HG03175 (cell line): ENCODE measurements around the gene PRR35.

Source experiments
- ATAC-seq: cut with Tn5 transposase; IDR thresholded peaks from one replicate; pipeline ENCODE4 v1.9.1; 2021; ENCODE audit warnings: mild to moderate bottlenecking, moderate library complexity; ENCODE audit not compliant: unreplicated experiment

Gene PRR35

DNA sequence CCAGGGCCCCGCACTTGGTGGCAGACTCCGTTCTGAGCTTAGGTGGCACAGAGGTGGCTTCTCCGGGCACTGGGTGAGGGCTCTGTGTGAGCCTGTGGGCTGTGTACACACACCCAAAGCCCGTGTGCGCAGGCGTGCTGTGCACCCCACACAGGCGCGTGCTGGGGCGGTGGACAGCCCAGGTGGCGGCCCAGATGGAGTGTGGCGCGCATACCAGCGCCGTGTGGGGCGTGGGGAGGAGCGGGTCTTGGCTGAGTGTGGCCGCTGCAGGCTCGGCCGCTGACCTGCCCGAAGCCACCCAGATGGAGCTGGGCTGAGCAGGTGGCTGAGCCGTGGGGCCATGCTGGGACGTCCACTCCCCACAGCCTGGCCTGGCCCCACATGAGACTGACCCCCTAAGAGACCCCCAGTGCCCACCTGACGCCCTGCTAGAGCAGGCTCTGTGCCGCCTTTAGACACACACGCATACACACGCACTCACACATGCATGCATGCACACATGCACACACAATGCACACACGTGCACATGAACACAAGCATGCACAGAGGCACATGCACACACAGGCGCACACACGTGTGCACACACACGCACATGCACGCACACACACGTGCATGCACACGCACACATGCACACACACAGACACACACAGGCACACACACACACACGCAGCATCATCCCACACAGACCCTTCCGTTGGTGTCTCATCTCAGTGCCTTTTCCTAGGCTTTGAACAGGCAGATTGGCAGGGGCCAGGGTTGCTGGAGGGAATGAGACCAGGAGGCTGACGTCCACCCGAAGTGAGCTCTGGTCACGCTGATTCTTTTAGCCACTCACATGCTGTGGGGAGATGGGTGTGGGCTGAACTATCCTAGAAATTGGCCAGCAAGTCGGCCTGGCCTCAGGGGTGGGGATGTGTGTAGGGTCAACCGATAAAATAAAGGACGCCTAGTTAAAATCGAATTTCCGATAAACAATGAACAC lies 2.1 kb downstream of the PRR35 start:
- no peak for ATAC-seq

- ATAC-seq = no peak
Measured at GRCh38 chr16:563072-563644, 3.0 kb downstream of the PRR35 start.

DNA sequence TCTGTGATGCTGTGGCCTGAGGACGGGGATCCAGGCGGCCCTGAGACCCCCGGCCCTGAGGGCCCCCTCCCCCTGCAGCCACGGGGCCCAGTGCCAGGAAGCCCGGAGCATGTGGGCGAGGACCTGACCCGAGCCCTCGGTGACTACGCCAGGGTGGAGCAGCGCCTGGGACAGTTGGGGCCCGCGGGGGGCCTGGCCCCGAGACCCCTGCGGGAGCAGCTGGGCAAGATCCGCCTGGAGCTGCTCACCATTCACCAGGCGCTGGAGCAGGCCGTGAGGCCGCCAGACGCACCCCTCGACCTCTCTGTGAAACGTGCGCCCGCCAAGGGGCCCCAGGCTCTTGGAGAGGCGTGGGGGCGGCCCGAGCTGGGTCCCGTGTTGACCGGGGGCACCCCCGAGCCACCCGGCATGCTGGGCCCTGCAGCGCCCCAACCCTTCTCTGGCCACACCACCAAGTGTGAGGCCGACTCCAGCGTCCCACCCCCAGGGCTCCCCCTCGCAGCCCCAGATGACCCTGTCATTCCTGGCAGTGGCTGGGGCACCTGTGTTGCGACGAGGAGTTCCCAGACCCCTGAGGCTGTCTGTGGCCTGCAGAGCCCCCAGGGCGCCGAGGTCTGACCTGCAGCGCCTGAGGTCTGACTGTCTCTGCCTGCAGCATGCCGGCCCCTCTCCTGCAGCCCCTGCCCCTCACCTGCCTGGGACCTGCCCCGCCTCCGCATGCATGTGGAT lies 4.7 kb downstream of the PRR35 start:
- no peak for ATAC-seq

DNA sequence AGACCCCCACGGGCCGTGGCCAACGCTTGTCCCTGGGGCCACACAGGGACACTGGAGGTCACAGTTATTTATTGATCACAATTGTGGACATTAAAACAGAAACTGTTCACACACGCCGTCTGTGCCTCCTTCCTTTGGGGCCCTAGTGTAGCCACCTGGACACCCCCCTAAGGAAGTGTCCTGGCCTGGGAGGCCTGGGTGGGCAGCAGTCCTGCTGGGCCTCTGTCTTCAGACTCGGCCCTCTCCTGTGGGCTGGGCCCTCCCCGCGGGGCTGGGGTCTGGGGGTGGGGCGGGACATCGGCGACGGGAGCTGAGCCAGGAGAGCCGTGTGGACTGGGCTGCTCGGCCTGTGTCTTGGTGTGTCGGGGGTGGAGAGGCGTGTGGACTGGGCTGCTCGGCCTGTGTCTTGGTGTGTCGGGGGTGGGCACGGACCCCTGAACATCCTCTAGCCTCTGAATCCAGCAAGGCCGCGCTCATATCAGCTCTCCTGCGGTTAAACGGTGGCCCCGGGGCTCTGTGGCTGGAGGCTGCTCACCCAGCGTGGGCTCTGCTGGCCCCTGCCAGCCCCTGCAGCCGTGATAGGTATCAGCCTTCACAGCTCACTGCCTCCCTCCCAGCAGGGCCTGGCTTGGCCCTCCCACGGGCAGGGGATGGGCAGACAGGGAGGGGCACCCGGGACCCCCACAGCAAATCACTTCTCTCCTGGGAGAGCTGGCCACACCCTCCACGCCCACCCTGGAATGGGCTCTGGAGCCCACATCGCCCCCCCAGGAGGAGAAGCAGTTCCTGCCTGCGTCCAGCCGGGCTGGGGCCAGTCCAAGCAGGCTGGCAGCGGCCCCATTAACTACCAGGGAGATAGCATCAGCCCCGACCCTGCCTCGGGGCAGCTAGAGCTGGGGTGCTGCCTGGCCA lies 5.5 kb downstream of the PRR35 start:
- ATAC-seq = no peak

DNA sequence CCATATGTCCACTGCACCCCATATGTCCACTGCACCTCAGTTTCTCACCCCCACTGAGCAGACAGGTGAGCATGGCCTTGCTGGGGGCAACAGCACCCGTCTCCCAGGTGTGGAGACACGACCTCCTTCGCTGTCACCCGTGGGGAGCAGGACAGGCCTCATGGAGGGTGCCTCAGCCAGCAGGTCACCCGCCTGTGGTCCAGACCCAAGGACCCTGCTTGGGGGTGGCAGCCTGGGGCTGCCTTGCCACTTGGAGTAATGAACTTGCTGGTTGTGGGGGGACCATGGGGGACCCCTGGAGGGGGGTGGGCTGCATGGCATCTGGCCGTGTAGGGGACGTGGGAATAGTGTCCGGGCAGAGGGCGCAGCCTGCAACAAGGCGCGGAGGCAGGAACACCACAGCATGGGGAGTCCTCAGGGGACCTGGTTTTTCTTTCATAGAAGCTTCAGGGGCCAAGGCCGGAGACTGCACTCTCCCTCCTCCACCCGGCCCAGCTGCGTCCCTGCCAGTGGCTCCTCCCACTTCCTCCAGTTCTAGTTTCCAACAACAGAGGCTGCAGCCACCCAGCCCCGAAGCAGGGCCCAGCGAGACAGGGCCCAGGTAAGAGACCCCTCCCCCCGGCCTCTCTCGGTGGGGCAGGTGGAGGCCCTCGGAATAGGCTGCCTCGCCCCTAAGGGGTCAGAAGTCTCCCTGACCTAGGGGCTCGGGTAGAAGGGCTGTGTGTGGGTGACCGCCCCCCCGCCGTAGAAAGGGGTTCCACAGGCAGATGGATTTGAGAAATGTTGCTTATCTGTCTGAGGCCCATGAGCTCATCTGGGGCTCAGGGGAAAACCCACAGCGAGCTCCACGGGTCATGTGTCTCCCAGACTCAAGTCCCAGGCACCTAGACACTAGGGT lies 6.5 kb downstream of the PRR35 start, which contains the start of gene NHLRC4:
Gene NHLRC4 (plus strand): TSS at position 531 of the 898 bp plus-strand sequence. CDS start 1,043 bp downstream, outside the sequence.
- peak; percentile 66 for ATAC-seq

GRCh38 chr16:567373-568256 lies 7.4 kb downstream of the PRR35 start:
- ATAC-seq = no peak

- no peak for ATAC-seq
Measured at GRCh38 chr16:568401-569258, 8.4 kb downstream of the PRR35 start.

DNA sequence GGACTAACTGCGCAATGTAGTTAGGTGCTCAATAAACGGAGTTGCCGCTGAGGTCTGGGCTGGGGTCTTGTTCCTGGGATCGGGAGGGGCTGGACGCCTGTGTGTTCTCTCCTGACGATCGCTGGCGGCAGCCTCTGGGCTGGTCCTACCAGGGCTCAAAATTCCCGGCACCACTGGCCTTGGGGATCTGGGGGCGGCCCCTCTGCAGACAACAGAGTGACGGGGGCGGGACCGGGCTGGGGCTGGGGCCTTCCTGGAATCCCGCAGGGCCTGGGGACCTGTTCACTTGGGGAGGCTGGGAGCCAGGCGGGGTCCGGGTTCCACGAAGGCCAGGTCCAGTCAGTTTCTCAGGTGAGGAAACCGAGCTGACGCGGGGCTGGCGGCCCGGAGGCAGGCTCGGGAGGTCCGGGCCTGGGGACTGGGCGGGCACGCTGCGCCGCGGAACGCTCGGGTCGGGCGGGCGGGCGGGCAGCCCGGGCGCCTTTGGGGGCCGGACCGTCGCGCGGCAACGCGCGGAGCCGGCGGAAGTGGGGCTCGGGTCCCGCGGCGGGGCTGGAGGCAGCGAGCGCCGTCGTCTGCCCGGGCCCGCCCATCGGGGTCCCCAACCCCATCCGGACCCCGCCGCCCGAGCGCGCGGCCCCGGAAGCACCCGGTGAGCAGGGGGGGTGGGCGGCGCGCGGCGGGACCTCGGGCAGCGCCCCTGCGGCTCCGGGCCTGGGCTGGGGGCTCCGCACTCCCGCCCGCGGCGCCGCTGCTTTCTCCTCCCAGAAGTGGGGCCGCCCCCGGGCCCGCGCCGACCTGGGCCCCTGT lies 9.5 kb downstream of the PRR35 start, which contains the start of gene PIGQ:
Gene PIGQ (plus strand): TSS at position 524 of the 810 bp plus-strand sequence. CDS start 4,107 bp downstream, outside the sequence.
- ATAC-seq = peak; percentile 44

DNA sequence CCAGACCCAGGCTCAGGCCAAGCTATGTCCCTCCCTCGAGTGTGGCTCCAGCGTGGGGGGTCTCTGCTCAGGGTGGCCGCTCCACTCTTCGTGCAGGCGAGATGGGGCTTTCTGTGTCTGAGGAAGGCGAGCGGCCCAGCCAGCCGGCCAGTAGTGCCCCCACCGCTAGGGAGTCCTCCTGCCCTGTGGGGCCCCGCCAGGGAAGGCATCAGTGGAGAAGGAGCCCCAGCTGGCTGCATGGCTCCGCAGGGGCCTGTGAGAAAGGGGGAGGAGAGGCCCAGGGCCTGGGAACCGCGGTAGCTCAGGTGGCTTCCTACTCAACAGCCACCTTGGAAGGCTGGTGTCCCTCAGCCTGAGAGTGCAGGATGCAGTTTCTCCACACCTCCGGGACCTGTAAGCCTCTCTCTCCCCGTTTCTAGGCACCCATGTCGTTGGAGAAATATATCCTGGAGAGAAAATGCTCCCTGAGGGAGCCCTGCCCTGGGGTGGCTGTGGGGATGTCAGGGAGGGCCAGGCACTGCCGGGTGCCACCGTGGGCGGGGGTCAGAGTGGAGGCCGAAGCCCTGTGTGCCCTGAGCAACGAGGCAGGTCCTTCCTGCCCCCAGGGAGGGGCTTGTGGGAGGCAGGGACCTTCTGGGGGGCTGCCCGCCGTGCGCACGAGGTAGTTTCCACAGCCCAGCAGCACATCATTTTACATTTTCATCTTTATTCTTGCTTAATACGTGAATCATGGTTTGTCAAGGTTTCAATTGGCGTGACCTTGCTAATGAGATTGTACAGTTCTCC lies 12.9 kb downstream of the PRR35 start:
- ATAC-seq = no peak

DNA sequence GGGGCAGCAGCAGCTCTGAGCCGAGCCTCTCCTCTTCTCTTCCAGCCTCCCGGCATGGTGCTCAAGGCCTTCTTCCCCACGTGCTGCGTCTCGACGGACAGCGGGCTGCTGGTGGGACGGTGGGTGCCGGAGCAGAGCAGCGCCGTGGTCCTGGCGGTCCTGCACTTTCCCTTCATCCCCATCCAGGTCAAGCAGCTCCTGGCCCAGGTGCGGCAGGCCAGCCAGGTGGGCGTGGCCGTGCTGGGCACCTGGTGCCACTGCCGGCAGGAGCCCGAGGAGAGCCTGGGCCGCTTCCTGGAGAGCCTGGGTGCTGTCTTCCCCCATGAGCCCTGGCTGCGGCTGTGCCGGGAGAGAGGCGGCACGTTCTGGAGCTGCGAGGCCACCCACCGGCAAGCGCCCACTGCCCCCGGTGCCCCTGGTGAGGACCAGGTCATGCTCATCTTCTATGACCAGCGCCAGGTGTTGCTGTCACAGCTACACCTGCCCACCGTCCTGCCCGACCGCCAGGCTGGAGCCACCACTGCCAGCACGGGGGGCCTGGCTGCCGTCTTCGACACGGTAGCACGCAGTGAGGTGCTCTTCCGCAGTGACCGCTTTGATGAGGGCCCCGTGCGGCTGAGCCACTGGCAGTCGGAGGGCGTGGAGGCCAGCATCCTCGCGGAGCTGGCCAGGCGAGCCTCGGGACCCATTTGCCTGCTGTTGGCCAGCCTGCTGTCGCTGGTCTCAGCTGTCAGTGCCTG lies 14.0 kb downstream of the PRR35 start:
- no peak for ATAC-seq

DNA sequence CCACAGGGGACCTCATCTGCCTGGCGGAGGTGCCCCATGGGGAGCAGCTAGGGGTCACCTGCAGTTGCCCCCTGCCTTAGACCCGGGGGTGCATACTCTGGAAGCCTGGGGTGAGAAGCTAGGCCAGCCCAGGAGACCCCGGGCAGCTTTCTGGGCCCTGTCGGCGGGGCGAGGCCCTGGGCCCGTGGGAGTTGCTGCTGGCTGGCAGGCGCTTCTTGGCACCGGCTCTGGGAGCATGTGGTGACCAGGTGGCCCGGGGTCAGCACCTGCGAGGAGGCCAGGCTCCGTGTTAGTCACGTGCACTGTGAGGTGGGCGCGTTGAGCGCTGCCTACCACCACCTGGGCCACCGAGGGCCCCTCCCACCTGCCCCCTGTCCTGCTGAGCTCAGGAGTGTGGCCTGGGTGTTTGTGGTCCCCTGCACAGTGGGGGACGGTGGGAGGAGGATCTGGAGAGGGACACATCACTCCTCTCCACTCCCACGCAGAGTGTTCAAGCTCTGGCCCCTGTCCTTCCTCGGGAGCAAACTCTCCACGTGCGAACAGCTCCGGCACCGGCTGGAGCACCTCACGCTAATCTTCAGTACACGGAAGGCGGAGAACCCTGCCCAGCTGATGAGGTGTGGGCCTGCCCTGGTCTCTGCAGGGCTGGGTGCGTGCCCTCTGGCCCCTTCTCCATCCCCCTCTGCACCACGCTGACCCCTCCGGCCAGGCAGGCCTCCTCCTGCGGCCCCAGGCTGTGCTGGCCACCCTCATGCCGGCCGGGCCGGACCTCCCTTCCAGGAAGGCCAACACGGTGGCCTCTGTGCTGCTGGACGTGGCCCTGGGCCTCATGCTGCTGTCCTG lies 15.4 kb downstream of the PRR35 start:
- ATAC-seq = no peak

DNA sequence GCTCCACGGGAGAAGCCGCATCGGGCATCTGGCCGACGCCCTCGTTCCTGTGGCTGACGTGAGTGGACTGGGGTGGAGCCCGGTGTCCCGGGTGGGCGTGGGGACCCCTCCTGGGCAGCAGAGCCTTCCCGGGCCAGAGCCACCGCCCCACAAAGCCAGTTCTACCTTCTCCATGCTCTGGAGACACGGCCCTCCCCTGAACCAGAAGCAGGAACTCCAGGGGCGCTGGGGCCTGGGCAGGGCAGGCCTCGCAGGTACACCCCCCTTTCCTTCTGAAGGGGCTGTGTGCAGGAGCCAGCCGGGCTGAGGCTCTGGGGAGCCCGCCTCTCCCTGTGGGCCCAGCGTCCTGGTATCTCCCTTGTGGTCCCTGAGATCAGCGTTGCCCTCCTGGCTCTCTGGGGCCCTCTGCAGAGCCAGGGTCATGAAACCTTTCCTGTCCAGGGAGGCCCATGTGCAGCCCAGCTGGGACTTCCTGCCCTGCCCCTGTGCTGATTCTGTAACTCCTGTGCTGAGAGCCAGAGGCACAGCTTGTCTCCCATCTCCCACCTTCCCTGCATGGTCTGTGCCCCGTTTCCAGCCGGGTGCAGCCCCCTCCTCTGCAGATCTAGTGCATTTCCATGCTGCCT lies 16.1 kb downstream of the PRR35 start:
- no peak for ATAC-seq

DNA sequence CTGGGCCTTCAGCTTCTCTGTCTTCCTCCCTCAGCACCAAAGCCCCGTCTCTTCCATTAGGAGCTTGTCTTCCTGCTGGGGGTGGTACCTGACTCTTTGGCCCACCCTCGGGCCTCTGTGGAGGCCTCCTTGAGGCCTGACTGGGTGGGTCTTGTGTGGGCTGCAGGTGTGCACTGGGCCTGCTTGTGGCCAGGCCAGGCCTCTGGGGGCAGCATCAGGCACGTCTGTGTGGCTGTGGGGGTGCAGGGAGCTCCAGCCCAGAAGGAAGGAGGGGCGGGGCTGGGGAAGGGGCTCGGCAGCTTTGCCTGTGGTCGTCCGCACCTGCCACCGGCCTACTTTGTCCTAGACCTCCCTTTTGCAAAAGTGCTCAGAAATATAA lies 16.6 kb downstream of the PRR35 start:
- no peak for ATAC-seq

- no peak for ATAC-seq
Measured at GRCh38 chr16:577796-578195, 17.6 kb downstream of the PRR35 start.
